ENCODE data around the gene CSTF2T. TPM values are rescaled to one million over a fixed set of nuclear protein-coding genes. Genes with fewer than 3 reads are reported as not detected.
"Not testable (repeated sequence)": the region's sequence is repeated elsewhere in the genome, so short reads cannot be mapped to it uniquely, and the experiment has no call there.

CSTF2T gene
- polyA plus RNA-seq, 1 donor from 2014 or later: 19.7 TPM

DNA sequence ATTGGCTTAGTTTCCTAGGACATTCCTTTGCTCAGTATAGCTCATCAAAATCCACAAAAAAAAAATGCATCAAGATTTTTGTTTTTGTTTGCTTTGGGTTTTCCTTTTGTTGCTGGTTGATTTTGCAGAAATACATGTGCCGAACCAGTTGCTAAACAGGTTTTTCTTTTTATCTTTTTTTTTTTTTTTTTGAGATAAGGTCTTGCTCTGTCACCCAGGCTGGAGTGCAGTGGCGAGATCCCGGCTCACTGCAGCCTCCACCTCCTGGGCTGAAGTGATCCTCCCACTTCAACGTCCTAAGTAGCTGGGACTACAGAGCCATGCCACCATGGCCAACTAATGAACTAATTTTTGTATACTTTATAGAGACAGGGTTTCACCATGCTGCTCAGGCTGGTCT, 8.3 kb downstream of the CSTF2T start:
- TF ChIP-seq, protein P1, sequence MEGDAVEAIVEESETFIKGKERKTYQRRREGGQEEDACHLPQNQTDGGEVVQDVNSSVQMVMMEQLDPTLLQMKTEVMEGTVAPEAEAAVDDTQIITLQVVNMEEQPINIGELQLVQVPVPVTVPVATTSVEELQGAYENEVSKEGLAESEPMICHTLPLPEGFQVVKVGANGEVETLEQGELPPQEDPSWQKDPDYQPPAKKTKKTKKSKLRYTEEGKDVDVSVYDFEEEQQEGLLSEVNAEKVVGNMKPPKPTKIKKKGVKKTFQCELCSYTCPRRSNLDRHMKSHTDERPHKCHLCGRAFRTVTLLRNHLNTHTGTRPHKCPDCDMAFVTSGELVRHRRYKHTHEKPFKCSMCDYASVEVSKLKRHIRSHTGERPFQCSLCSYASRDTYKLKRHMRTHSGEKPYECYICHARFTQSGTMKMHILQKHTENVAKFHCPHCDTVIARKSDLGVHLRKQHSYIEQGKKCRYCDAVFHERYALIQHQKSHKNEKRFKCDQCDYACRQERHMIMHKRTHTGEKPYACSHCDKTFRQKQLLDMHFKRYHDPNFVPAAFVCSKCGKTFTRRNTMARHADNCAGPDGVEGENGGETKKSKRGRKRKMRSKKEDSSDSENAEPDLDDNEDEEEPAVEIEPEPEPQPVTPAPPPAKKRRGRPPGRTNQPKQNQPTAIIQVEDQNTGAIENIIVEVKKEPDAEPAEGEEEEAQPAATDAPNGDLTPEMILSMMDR (IDR thresholded peaks at IDR 0.05; ENCODE audit: poor library complexity, severe bottlenecking): no peak
- TF ChIP-seq POLR2AphosphoS5 (IDR thresholded peaks at IDR 0.05): no peak
- TF ChIP-seq EP300 (conservative IDR thresholded peaks at IDR 0.05; ENCODE audit: poor library complexity, severe bottlenecking): no peak
- TF ChIP-seq, protein P2, sequence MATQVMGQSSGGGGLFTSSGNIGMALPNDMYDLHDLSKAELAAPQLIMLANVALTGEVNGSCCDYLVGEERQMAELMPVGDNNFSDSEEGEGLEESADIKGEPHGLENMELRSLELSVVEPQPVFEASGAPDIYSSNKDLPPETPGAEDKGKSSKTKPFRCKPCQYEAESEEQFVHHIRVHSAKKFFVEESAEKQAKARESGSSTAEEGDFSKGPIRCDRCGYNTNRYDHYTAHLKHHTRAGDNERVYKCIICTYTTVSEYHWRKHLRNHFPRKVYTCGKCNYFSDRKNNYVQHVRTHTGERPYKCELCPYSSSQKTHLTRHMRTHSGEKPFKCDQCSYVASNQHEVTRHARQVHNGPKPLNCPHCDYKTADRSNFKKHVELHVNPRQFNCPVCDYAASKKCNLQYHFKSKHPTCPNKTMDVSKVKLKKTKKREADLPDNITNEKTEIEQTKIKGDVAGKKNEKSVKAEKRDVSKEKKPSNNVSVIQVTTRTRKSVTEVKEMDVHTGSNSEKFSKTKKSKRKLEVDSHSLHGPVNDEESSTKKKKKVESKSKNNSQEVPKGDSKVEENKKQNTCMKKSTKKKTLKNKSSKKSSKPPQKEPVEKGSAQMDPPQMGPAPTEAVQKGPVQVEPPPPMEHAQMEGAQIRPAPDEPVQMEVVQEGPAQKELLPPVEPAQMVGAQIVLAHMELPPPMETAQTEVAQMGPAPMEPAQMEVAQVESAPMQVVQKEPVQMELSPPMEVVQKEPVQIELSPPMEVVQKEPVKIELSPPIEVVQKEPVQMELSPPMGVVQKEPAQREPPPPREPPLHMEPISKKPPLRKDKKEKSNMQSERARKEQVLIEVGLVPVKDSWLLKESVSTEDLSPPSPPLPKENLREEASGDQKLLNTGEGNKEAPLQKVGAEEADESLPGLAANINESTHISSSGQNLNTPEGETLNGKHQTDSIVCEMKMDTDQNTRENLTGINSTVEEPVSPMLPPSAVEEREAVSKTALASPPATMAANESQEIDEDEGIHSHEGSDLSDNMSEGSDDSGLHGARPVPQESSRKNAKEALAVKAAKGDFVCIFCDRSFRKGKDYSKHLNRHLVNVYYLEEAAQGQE (IDR thresholded peaks at IDR 0.05; ENCODE audit: borderline replicate concordance): no peak
- no peak for TF ChIP-seq SMC3 (conservative IDR thresholded peaks at IDR 0.05; ENCODE audit: poor library complexity)
- TF ChIP-seq TAF1 (IDR thresholded peaks at IDR 0.05; ENCODE audit: low read depth): no peak
- TF ChIP-seq MXI1 (conservative IDR thresholded peaks at IDR 0.05; ENCODE audit: poor library complexity, severe bottlenecking): no peak
- TF ChIP-seq EZH2 (IDR thresholded peaks at IDR 0.05; ENCODE audit: borderline replicate concordance, insufficient read depth, low read length, poor library complexity, severe bottlenecking): no peak
- no peak for TF ChIP-seq RAD21 (conservative IDR thresholded peaks at IDR 0.05)
- H3K27me3 ChIP-seq (ENCODE audit: insufficient read depth, low read depth, low read length): no peaks in the 10 kb centered on the region
- H3K9me2 ChIP-seq (ENCODE audit: insufficient read depth, low read length): no peaks in the 10 kb centered on the region
- H4K20me1 ChIP-seq (ENCODE audit: insufficient read depth): no peaks in the 10 kb centered on the region
- H3F3A ChIP-seq (ENCODE audit: insufficient read depth, low read length, poor library complexity, severe bottlenecking): no peaks in the 10 kb centered on the region
- H3K27ac ChIP-seq (ENCODE audit: low read length): no peak overlapping the region
- no peak overlapping the region for H2AFZ ChIP-seq (ENCODE audit: low read depth, low read length)
- no peak overlapping the region for H3K4me3 ChIP-seq (ENCODE audit: low read length)
- H3K9me3 ChIP-seq (ENCODE audit: low read length): no peaks in the 10 kb centered on the region
- H3K79me2 ChIP-seq (replicated peaks; ENCODE audit: insufficient read depth, low read length): no peaks in the 10 kb centered on the region
- no peak overlapping the region for H3K4me2 ChIP-seq (ENCODE audit: low read length)
- no peak overlapping the region for H3K9ac ChIP-seq (ENCODE audit: low read length)
- no peaks in the 10 kb centered on the region for H3K36me3 ChIP-seq (ENCODE audit: insufficient read depth, low read length)

DNA sequence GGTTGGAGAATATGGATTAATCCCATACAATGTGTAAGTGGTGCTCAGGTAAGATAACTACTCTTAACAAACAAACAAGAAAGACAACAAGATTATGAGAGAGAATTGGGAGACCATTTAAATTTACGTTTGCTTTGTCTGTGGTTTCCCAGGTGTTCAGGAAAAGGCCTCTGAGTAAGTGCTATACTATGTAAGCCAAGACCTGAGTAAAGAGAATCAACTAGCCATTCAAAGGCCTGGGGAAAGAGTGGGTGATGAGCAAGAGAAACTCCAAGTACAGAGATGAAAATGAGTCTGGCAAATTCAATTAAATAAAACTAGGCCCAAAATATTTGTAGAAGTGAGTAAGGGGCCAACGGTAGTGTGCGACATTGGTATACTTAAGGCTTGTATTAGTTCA, 9.9 kb downstream of the CSTF2T start:
- no peak for TF ChIP-seq POLR2AphosphoS5 (IDR thresholded peaks at IDR 0.05)
- no peak for TF ChIP-seq MXI1 (conservative IDR thresholded peaks at IDR 0.05; ENCODE audit: poor library complexity, severe bottlenecking)
- no peak for TF ChIP-seq RAD21 (conservative IDR thresholded peaks at IDR 0.05)
- TF ChIP-seq, protein P2 (IDR thresholded peaks at IDR 0.05; ENCODE audit: borderline replicate concordance): no peak
- TF ChIP-seq SMC3 (conservative IDR thresholded peaks at IDR 0.05; ENCODE audit: poor library complexity): no peak
- no peak for TF ChIP-seq EP300 (conservative IDR thresholded peaks at IDR 0.05; ENCODE audit: poor library complexity, severe bottlenecking)
- TF ChIP-seq, protein P1 (IDR thresholded peaks at IDR 0.05; ENCODE audit: poor library complexity, severe bottlenecking): no peak
- TF ChIP-seq EZH2 (IDR thresholded peaks at IDR 0.05; ENCODE audit: borderline replicate concordance, insufficient read depth, low read length, poor library complexity, severe bottlenecking): no peak
- no peak for TF ChIP-seq TAF1 (IDR thresholded peaks at IDR 0.05; ENCODE audit: low read depth)
- no peaks in the 10 kb centered on the region for H3K36me3 ChIP-seq (ENCODE audit: insufficient read depth, low read length)
- no peaks in the 10 kb centered on the region for H3K9me3 ChIP-seq (ENCODE audit: low read length)
- H3K27me3 ChIP-seq (ENCODE audit: insufficient read depth, low read depth, low read length): no peaks in the 10 kb centered on the region
- no peaks in the 10 kb centered on the region for H3K9me2 ChIP-seq (ENCODE audit: insufficient read depth, low read length)
- H2AFZ ChIP-seq (ENCODE audit: low read depth, low read length): no peak overlapping the region
- no peak overlapping the region for H3K27ac ChIP-seq (ENCODE audit: low read length)
- H3K4me2 ChIP-seq (ENCODE audit: low read length): no peak overlapping the region
- no peak overlapping the region for H3K4me3 ChIP-seq (ENCODE audit: low read length)
- H3K9ac ChIP-seq (ENCODE audit: low read length): no peak overlapping the region
- H3F3A ChIP-seq (ENCODE audit: insufficient read depth, low read length, poor library complexity, severe bottlenecking): no peaks in the 10 kb centered on the region
- H3K79me2 ChIP-seq (replicated peaks; ENCODE audit: insufficient read depth, low read length): no peaks in the 10 kb centered on the region
- H4K20me1 ChIP-seq (ENCODE audit: insufficient read depth): no peaks in the 10 kb centered on the region

DNA sequence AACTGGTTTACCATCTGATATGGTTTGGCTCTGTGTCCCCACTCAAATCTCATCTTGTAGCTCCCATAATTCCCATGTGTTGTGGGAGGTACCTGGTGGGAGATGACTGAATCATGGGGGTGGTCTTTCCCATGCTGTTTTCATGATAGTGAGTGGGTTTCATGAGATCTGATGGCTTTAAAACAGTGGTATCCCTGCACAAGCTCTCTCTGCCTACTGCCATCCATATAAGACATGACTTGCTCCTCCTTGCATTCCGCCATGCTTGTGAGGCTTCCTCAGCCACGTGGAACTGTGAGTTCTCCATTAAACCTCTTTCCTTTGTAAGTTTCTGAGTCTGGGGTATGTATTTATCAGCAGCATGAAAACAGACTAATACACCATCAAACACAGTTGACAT, 10.6 kb downstream of the CSTF2T start:
- H3K27me3 ChIP-seq (ENCODE audit: insufficient read depth, low read depth, low read length); H3F3A ChIP-seq (ENCODE audit: insufficient read depth, low read length, poor library complexity, severe bottlenecking); H3K27ac ChIP-seq (ENCODE audit: low read length); H3K9me3 ChIP-seq (ENCODE audit: low read length); H3K4me3 ChIP-seq (ENCODE audit: low read length); H3K9ac ChIP-seq (ENCODE audit: low read length); H3K9me2 ChIP-seq (ENCODE audit: insufficient read depth, low read length); H3K4me2 ChIP-seq (ENCODE audit: low read length); H2AFZ ChIP-seq (ENCODE audit: low read depth, low read length); H3K36me3 ChIP-seq (ENCODE audit: insufficient read depth, low read length); H3K79me2 ChIP-seq (replicated peaks; ENCODE audit: insufficient read depth, low read length); H4K20me1 ChIP-seq (ENCODE audit: insufficient read depth): not testable (repeated sequence)
